Astrocyte of the cerebellum (primary cell): Measurements from ENCODE around the gene GRID1.

Experiments used
- DNase-seq: peaks from one replicate; pipeline ENCODE4 v3.0.0-alpha.2; 2011; ENCODE audit warnings: low read depth
- H3K4me3 ChIP-seq: 2 replicates; pipeline ENCODE4 v1.5.1; 2011; ENCODE audit warnings: mild to moderate bottlenecking, low read depth, low read length, moderate library complexity
- CTCF ChIP-seq: IDR thresholded peaks from 2 replicates; pipeline ENCODE4 v1.5.1; 2012; ENCODE audit warnings: low read length, low read depth, moderate library complexity, mild to moderate bottlenecking; ENCODE audit errors: missing control alignments
- in situ Hi-C: cut with HindIII; loops from 2 replicates; pipeline ENCODE4 v1.10.0; 2017; ENCODE audit warnings: low sequenced_read_pairs

The GRID1 gene

GRCh38 chr10:86048571-86048970 lies 318.0 kb downstream of the GRID1 start:
- in situ Hi-C loops: no loop called here
- no peak overlapping the region for H3K4me3 ChIP-seq
- no peak for DNase-seq
- TF ChIP-seq CTCF: no peak

- H3K4me3 ChIP-seq: no peak overlapping the region
- no peak for DNase-seq
- in situ Hi-C loops: no loop called here
- no peak for TF ChIP-seq CTCF
Observed at GRCh38 chr10:86047588-86047987, 319.0 kb downstream of the GRID1 start.

GRCh38 chr10:86046845-86047460 lies 319.6 kb downstream of the GRID1 start:
- H3K4me3 ChIP-seq: no peak overlapping the region
- in situ Hi-C loops: no loop called here
- no peak for TF ChIP-seq CTCF
- DNase-seq: no peak

- no peak for DNase-seq
- no peak for TF ChIP-seq CTCF
- in situ Hi-C loops: no loop called here
- H3K4me3 ChIP-seq: no peak overlapping the region
Observed at GRCh38 chr10:86045896-86046295, 320.7 kb downstream of the GRID1 start.

GRCh38 chr10:86044029-86044428 lies 322.6 kb downstream of the GRID1 start:
- no peak overlapping the region for H3K4me3 ChIP-seq
- DNase-seq: no peak
- no peak for TF ChIP-seq CTCF
- in situ Hi-C loops: no loop called here

- H3K4me3 ChIP-seq: no peak overlapping the region
- no peak for DNase-seq
- no peak for TF ChIP-seq CTCF
- in situ Hi-C loops: no loop called here
Observed at GRCh38 chr10:86043236-86043635, 323.4 kb downstream of the GRID1 start.
